SK-N-SH (cell line): Measurements from ENCODE around the gene PTGER1. TPM values are rescaled to one million over a fixed set of nuclear protein-coding genes. Genes with fewer than 3 reads are reported as not detected.

Experiments used
- CTCF ChIA-PET: fragments of 300-600, 350-600 bp; formaldehyde crosslinking; extraction: SDS; loops from one replicate; lab custom pipeline; 2021; lab: Yijun Ruan, JAX
- POLR2A ChIA-PET: fragments of 350-600 bp; sonication (Branson Sonifier 250); formaldehyde crosslinking; extraction: SDS; loops from one replicate; lab custom pipeline; 2020; ENCODE audit warnings: antibody characterized with exemption, inconsistent platforms; lab: Yijun Ruan, JAX
- DNase-seq: peaks from one replicate; pipeline ENCODE4 v3.0.0; 2012
- H2AFZ ChIP-seq: fragments of 200-600 bp; sonication (generic); 2 replicates; pipeline ENCODE4 v1.8.1; 2016; ENCODE audit warnings: antibody characterized with exemption, mild to moderate bottlenecking, low read depth
- H3F3A ChIP-seq: fragments of 200-600 bp; sonication (generic); replicated peaks from 2 replicates; pipeline ENCODE3; 2016; ENCODE audit warnings: antibody characterized with exemption, mild to moderate bottlenecking; ENCODE audit not compliant: insufficient read depth
- H3K27ac ChIP-seq, 2 experiments: fragments of 200-500 bp in 1 of 2; fragments of 200-600 bp in 1 of 2; sonication (Bioruptor generic) in 1 of 2; sonication (generic), shearing (Covaris generic) in 1 of 2; 2 replicates each; pipeline versions ENCODE4 v1.5.1 to v1.6.1; 2014 to 2016; ENCODE audit warnings: low read depth in 2 of 2, inconsistent platforms in 1 of 2, low read length in 1 of 2, mild to moderate bottlenecking in 1 of 2, mixed read lengths in 1 of 2
- H3K27me3 ChIP-seq: fragments of 200-600 bp; sonication (generic), shearing (Covaris generic); 2 replicates; pipeline ENCODE4 v1.6.1; 2016; ENCODE audit warnings: mixed run types; ENCODE audit not compliant: insufficient read depth
- H3K36me3 ChIP-seq, 2 experiments: fragments of 200-500 bp in 1 of 2; fragments of 200-600 bp in 1 of 2; sonication (Bioruptor generic) in 1 of 2; sonication (generic) in 1 of 2; replicated peaks in 1 of 2; 2 replicates each; pipeline versions ENCODE3 to v1.5.1; 2014 to 2016; ENCODE audit warnings: low read length in 1 of 2, mild to moderate bottlenecking in 1 of 2; ENCODE audit not compliant: insufficient read depth in 2 of 2, control insufficient read depth in 1 of 2
- H3K4me1 ChIP-seq, 2 experiments: fragments of 200-500 bp in 1 of 2; fragments of 200-600 bp in 1 of 2; sonication (Bioruptor generic) in 1 of 2; sonication (generic), shearing (Covaris generic) in 1 of 2; 2 replicates each; pipeline versions ENCODE4 v1.5.1 to v1.6.1; 2014 to 2016; ENCODE audit warnings: low read depth in 1 of 2, low read length in 1 of 2, mixed run types in 1 of 2; ENCODE audit not compliant: insufficient read depth in 2 of 2, control insufficient read depth in 1 of 2
- H3K4me2 ChIP-seq: fragments of 200-600 bp; sonication (generic), shearing (Covaris generic); 2 replicates; pipeline ENCODE4 v1.6.1; 2017; ENCODE audit warnings: mixed run types
- H3K4me3 ChIP-seq, 2 experiments: fragments of 200-500 bp in 1 of 2; fragments of 200-600 bp in 1 of 2; sonication (Bioruptor generic) in 1 of 2; sonication (generic), shearing (Covaris generic) in 1 of 2; 2 replicates each; pipeline versions ENCODE4 v1.5.1 to v1.8.1; 2014 to 2016; ENCODE audit warnings: low read depth in 2 of 2, inconsistent platforms in 1 of 2, low read length in 1 of 2, mild to moderate bottlenecking in 1 of 2, mixed read lengths in 1 of 2, moderate library complexity in 1 of 2
- H3K79me2 ChIP-seq: fragments of 200-600 bp; sonication (generic); 2 replicates; pipeline ENCODE4 v1.8.1; 2017; ENCODE audit warnings: mild to moderate bottlenecking; ENCODE audit not compliant: insufficient read depth
- H3K9ac ChIP-seq: fragments of 200-600 bp; sonication (generic); 2 replicates; pipeline ENCODE4 v1.6.1; 2017; ENCODE audit warnings: mixed run types
- H3K9me2 ChIP-seq: fragments of 200-600 bp; sonication (generic); 2 replicates; pipeline ENCODE4 v1.6.1; 2017; ENCODE audit warnings: mixed run types
- H3K9me3 ChIP-seq: fragments of 200-600 bp; sonication (generic); 2 replicates; pipeline ENCODE4 v1.6.1; 2017; ENCODE audit warnings: mixed run types, mild to moderate bottlenecking, moderate library complexity
- H4K20me1 ChIP-seq: fragments of 200-600 bp; sonication (generic); 2 replicates; pipeline ENCODE4 v1.6.1; 2017; ENCODE audit warnings: mild to moderate bottlenecking, mixed run types; ENCODE audit not compliant: insufficient read depth
- CTCF ChIP-seq: fragments of 200-600 bp; sonication (generic); IDR thresholded peaks from 2 replicates; pipeline ENCODE4 v1.6.1; 2017; ENCODE audit warnings: antibody characterized with exemption, mild to moderate bottlenecking, moderate library complexity
- EP300 ChIP-seq, 2 experiments: IDR thresholded peaks; 2 replicates each; pipeline versions ENCODE4 v1.4.0 to v1.6.1; 2012; ENCODE audit warnings: borderline replicate concordance in 1 of 2, low read depth in 1 of 2, low read length in 1 of 2
- FOXJ3 ChIP-seq: sonication (generic); formaldehyde crosslinking; IDR thresholded peaks from 2 replicates; pipeline ENCODE4 v1.5.1; 2020; ENCODE audit warnings: mild to moderate bottlenecking, missing genetic modification reagents
- FOXM1 ChIP-seq: IDR thresholded peaks from 2 replicates; pipeline ENCODE4 v1.4.0; 2012; ENCODE audit warnings: low read depth, mild to moderate bottlenecking
- GABPA ChIP-seq: IDR thresholded peaks from 2 replicates; pipeline ENCODE4 v1.4.0; 2012; ENCODE audit warnings: low read depth, mild to moderate bottlenecking
- MAX ChIP-seq: IDR thresholded peaks from 2 replicates; pipeline ENCODE4 v1.4.0; 2012; ENCODE audit warnings: low read depth
- MXI1 ChIP-seq: IDR thresholded peaks from 2 replicates; pipeline ENCODE4 v1.6.1; 2012; ENCODE audit warnings: mild to moderate bottlenecking, low read depth, low read length, improper control_type of control experiment
- PBX3 ChIP-seq: IDR thresholded peaks from 2 replicates; pipeline ENCODE4; 2012
- POLR2AphosphoS5 ChIP-seq: IDR thresholded peaks from 2 replicates; pipeline ENCODE4 v1.6.1; 2012; ENCODE audit warnings: low read depth, low read length
- RAD21 ChIP-seq: IDR thresholded peaks from 2 replicates; pipeline ENCODE4 v1.6.1; 2012; ENCODE audit warnings: mild to moderate bottlenecking, low read length
- RCOR1 ChIP-seq: fragments of 150-350 bp; IDR thresholded peaks from 2 replicates; pipeline ENCODE4 v1.6.1; 2017; ENCODE audit warnings: antibody characterized with exemption, low read length
- REST ChIP-seq: IDR thresholded peaks from 2 replicates; pipeline ENCODE4 v1.6.1; 2012; ENCODE audit warnings: mild to moderate bottlenecking, low read depth, low read length, moderate library complexity
- RFX5 ChIP-seq: IDR thresholded peaks from 2 replicates; pipeline ENCODE4 v1.6.1; 2012; ENCODE audit warnings: mild to moderate bottlenecking, improper control_type of control experiment, low read length
- RXRA ChIP-seq: IDR thresholded peaks from 2 replicates; pipeline ENCODE4 v1.4.0; 2012; ENCODE audit warnings: low read depth, mild to moderate bottlenecking, borderline replicate concordance
- TAF1 ChIP-seq: IDR thresholded peaks from 2 replicates; pipeline ENCODE4 v1.6.1; 2012; ENCODE audit warnings: low read depth, mild to moderate bottlenecking, low read length, moderate library complexity, borderline replicate concordance
- TCF12 ChIP-seq: IDR thresholded peaks from 2 replicates; pipeline ENCODE4 v1.4.0; 2012
- TEAD4 ChIP-seq: IDR thresholded peaks from 2 replicates; pipeline ENCODE4 v1.4.0; 2012; ENCODE audit warnings: mild to moderate bottlenecking, borderline replicate concordance; ENCODE audit not compliant: insufficient read depth
- USF2 ChIP-seq: fragments of 150-350 bp; IDR thresholded peaks from 2 replicates; pipeline ENCODE4 v1.6.1; 2017; ENCODE audit warnings: antibody characterized with exemption, low read length, low read depth, borderline replicate concordance
- YY1 ChIP-seq: IDR thresholded peaks from 2 replicates; pipeline ENCODE4 v1.4.0; 2012; ENCODE audit warnings: low read depth, mild to moderate bottlenecking
- WGBS: methylation state at CpG from one replicate; pipeline ENCODE4 v1.1.6; 2017; ENCODE audit warnings: low lambda C conversion rate; 5-methylcytosine and 5-hydroxymethylcytosine counted together
- polyA plus RNA-seq, 3 experiments: library from polyadenylated mRNA; depleted of rRNA; stranded (reverse); fragments of >200 nt; gene quantifications; 2 replicates each; pipeline ENCODE4 v1.2.3, GENCODE V29; 2012

Gene PTGER1
- polyA plus RNA-seq, 1 of the 3 experiments (the other 2 are of a cell fraction): 6.0 TPM

GRCh38 chr19:14430712-14431111 is 44.4 kb downstream of the PTGER1 start:
- TF ChIP-seq RXRA: no peak
- TF ChIP-seq FOXJ3: no peak
- no peak for TF ChIP-seq YY1
- TF ChIP-seq RAD21: no peak
- no peak for TF ChIP-seq USF2
- no peak for TF ChIP-seq RFX5
- TF ChIP-seq MAX: no peak
- no peak for TF ChIP-seq MXI1
- no peak for TF ChIP-seq EP300 (IDR thresholded peaks at IDR 0.05; ENCODE audit: borderline replicate concordance in 1 of 2, low read depth in 1 of 2, low read length in 1 of 2)
- no peak for TF ChIP-seq GABPA
- H3K27ac ChIP-seq: no peak overlapping the region
- peaks cover 13% of the 10 kb centered on the region for H3F3A ChIP-seq
- ChIA-PET POLR2A (no interaction called here), CTCF (interaction anchor here (0.8 to 1.5 kb wide), 2 partner anchors 25 to 41 kb away, joined by 3 to 4 read pairs; no protein-coding TSS in a partner anchor)
- H3K9me3 ChIP-seq: no peaks in the 10 kb centered on the region
- H3K4me3 ChIP-seq: no peak overlapping the region
- DNase-seq: no peak
- H4K20me1 ChIP-seq: peaks cover 5% of the 10 kb centered on the region; the same call in 1 of the 2 replicates
- peaks cover 33% of the 10 kb centered on the region for H3K79me2 ChIP-seq
- H3K36me3 ChIP-seq: no peaks in the 10 kb centered on the region
- H3K9ac ChIP-seq: no peak overlapping the region
- H3K9me2 ChIP-seq: no peaks in the 10 kb centered on the region
- H3K27me3 ChIP-seq: no peaks in the 10 kb centered on the region
- H3K4me2 ChIP-seq: no peak overlapping the region
- H3K4me1 ChIP-seq: peaks cover 6 to 15% of the 10 kb centered on the region in 2 experiments; a peak in 3 of 4 replicates
- H2AFZ ChIP-seq: no peak overlapping the region
- WGBS: 73% methylated on average over 3 of the region's 3 CpGs

GRCh38 chr19:14428882-14429416 is 46.2 kb downstream of the PTGER1 start:
- peaks cover 1% of the 10 kb centered on the region for H3F3A ChIP-seq
- TF ChIP-seq FOXJ3 (no peak), CTCF (no peak), MXI1 (no peak), TEAD4 (no peak), TCF12 (no peak), POLR2AphosphoS5 (no peak), REST (no peak), RCOR1 (no peak), RAD21 (no peak), PBX3 (no peak), FOXM1 (no peak), EP300 (IDR thresholded peaks at IDR 0.05; ENCODE audit: borderline replicate concordance in 1 of 2, low read depth in 1 of 2, low read length in 1 of 2) (no peak), TAF1 (no peak)

More at GRCh38 chr19:14428882-14429416, 46.2 kb downstream of the PTGER1 start:
- Histone ChIP-seq H3K4me1 (peaks cover 0 to under 1% of the 10 kb centered on the region in 2 experiments; a peak in 1 of 4 replicates), H3K4me3 (no peak overlapping the region), H3K36me3 (no peaks in the 10 kb centered on the region), H3K27me3 (no peaks in the 10 kb centered on the region), H4K20me1 (no peaks in the 10 kb centered on the region), H3K9ac (no peak overlapping the region), H3K9me2 (no peaks in the 10 kb centered on the region), H3K9me3 (no peaks in the 10 kb centered on the region), H3K27ac (no peak overlapping the region), H3K4me2 (no peak overlapping the region), H2AFZ (no peak overlapping the region), H3K79me2 (peaks cover 16% of the 10 kb centered on the region)
- no peak for DNase-seq
- CTCF ChIA-PET: interaction anchor here (0.9 to 1.7 kb wide), 3 partner anchors 9 to 281 kb away, joined by 3 to 6 read pairs (median 3); partner anchors contain the start of gene DDX39A
- WGBS: 71% methylated on average over 4 of the region's 4 CpGs
- POLR2A ChIA-PET: no interaction called here
